Measurements from ENCODE around the gene MRPS7.

MRPS7 gene

DNA sequence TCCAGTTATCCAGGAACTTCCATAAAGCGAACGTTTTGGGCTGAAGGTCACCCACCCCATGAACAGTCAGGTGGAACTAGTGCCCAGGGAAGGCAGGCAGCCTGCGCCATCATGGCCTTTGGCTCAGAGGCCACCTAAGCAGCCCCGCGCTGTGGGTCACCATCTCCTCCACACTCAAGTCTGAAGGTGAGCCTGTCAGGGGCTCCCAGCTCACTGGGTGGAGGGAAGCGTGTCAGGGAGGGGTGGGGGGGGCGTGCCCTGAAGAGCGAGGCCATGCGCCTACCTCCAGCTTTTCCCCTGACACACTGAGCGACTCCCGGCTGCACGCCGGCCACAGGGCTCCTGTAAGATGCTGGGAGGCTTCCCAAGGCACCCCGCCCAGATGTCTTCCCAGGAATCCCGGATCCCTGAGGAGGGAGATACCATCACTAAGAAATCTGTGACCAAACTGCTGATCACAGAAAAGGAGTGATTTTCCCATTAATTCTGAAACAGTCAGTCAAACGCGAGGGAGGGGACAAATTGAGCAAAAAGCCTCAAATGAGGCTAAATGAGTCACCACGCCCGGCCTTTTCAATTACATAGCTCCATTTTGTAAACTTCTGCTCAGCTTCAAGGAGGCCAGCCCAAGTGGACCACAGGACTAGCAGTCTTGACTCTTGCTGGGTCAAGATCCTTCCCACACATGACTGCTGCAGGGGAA lies 54.0 kb downstream of the MRPS7 start:
- no peak for DNase-seq (ENCODE audit: low read depth)
- TF ChIP-seq, protein P1, sequence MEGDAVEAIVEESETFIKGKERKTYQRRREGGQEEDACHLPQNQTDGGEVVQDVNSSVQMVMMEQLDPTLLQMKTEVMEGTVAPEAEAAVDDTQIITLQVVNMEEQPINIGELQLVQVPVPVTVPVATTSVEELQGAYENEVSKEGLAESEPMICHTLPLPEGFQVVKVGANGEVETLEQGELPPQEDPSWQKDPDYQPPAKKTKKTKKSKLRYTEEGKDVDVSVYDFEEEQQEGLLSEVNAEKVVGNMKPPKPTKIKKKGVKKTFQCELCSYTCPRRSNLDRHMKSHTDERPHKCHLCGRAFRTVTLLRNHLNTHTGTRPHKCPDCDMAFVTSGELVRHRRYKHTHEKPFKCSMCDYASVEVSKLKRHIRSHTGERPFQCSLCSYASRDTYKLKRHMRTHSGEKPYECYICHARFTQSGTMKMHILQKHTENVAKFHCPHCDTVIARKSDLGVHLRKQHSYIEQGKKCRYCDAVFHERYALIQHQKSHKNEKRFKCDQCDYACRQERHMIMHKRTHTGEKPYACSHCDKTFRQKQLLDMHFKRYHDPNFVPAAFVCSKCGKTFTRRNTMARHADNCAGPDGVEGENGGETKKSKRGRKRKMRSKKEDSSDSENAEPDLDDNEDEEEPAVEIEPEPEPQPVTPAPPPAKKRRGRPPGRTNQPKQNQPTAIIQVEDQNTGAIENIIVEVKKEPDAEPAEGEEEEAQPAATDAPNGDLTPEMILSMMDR (IDR thresholded peaks at IDR 0.05; ENCODE audit: low read depth, low read length, missing control alignments): no peak
- H3K4me3 ChIP-seq (ENCODE audit: low read depth, low read length): no peak overlapping the region; the same call in 1 of the 2 replicates
